OCI-LY7 (cell line): ENCODE measurements around the gene SMG1.

Experiments used
- EZH2phosphoT487 ChIP-seq: fragments of 200-600 bp; sonication (generic); IDR thresholded peaks from 2 replicates; pipeline ENCODE4 v1.6.1; 2018; ENCODE audit warnings: low read depth, borderline replicate concordance, mild to moderate bottlenecking, mixed run types, antibody characterized with exemption, low read length, moderate library complexity, mixed read lengths
- TF ChIP-seq, protein P1 (sequence below): fragments of 200-600 bp; sonication (generic); conservative IDR thresholded peaks from 2 replicates; pipeline ENCODE4 v1.5.1; 2014; ENCODE audit warnings: mild to moderate bottlenecking, antibody characterized with exemption, low read length, moderate library complexity, mixed read lengths

DNA sequence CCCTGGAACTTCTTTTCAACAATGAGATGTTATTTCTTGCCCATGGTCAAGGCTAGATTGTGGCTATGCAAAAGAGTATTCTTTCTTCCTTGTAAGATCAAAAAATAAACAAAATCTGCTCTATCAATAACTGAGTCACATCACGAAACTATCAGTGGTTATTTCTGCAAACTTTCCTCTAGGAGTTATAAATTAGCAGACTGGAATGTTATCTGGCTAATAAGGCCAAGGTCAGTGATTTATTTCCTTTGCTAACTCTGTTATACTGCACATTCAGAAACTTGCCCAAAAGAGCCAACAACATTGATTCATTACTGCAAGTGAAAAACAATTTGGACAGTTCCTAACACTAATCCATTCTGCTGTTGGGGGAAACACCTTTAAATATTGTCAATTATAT is 129.8 kb downstream of the SMG1 start:
- TF ChIP-seq, protein P1, sequence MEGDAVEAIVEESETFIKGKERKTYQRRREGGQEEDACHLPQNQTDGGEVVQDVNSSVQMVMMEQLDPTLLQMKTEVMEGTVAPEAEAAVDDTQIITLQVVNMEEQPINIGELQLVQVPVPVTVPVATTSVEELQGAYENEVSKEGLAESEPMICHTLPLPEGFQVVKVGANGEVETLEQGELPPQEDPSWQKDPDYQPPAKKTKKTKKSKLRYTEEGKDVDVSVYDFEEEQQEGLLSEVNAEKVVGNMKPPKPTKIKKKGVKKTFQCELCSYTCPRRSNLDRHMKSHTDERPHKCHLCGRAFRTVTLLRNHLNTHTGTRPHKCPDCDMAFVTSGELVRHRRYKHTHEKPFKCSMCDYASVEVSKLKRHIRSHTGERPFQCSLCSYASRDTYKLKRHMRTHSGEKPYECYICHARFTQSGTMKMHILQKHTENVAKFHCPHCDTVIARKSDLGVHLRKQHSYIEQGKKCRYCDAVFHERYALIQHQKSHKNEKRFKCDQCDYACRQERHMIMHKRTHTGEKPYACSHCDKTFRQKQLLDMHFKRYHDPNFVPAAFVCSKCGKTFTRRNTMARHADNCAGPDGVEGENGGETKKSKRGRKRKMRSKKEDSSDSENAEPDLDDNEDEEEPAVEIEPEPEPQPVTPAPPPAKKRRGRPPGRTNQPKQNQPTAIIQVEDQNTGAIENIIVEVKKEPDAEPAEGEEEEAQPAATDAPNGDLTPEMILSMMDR = no peak
- TF ChIP-seq EZH2phosphoT487 = no peak
